ENCODE measurements around the gene MRPL32.

Gene MRPL32

GRCh38 chr7:42964849-42965805 lies 33.0 kb downstream of the MRPL32 start:
- no peak for DNase-seq (ENCODE audit: low spot score)

GRCh38 chr7:42967391-42967790 lies 35.2 kb downstream of the MRPL32 start:
- DNase-seq (ENCODE audit: low spot score): no peak

DNA sequence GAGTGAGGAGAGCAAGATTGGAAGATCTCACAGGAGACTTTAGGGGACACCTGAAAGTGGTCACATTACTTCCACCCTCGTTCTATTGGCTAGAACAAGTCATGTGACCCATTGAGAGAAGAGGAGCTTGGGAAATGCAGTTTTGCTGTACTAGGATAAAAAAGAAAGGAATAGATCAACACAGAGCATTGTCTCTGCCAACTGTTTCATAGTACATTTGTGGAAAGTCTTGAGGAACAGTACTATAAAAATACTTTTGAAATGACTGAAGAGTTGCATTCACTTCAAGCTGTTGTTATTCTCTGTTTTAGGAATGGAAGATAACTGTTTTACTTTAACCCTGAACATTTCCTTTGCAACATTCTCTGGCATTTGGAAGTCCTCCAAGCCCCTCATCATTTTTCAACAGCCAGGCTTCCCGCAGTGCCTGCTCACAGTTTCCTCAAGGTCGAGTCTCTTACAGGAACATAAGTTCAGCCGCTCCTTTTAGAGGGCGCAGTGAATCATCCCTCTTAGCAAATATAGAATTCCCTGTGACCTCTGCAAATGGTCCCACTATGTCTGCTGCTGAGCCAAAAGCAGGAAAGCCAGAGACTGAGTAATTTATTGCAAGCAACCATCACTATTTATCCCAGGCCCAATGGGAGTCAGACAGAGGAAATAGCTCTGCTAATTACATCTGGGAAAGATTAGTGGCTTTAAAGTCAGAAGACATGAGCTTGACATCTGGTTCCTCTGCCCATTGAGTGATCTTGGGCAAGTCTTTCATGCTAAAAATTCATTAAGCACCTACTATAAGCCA lies 40.7 kb downstream of the MRPL32 start:
- peak; percentile 31 for DNase-seq (ENCODE audit: low spot score)

GRCh38 chr7:42976371-42976770 lies 44.2 kb downstream of the MRPL32 start:
- DNase-seq (ENCODE audit: low spot score): no peak

GRCh38 chr7:42978496-42978895 lies 46.3 kb downstream of the MRPL32 start:
- DNase-seq (ENCODE audit: low spot score): no peak

GRCh38 chr7:42980084-42980483 lies 47.9 kb downstream of the MRPL32 start:
- DNase-seq (ENCODE audit: low spot score): no peak

DNA sequence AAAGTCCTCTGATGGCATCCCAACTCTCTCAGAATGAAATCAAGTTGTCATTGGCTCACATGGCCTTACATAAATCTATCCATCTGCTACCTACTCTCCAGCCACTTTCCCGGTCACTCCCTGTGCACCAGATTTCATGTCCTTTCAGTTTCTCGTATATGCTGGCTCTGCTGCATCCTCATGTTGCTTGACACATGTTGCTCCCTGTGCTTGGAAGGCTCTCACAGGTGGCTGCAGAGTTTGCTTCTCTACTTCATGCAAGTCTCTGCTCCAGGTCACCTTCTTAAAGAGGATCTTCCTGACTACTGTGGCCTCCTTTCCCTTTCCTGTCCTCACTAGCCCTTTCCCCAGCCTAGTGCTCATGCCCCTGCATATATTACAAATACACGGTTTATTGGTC lies 48.3 kb downstream of the MRPL32 start:
- DNase-seq (ENCODE audit: low spot score): no peak

GRCh38 chr7:42981601-42982000 lies 49.4 kb downstream of the MRPL32 start:
- DNase-seq (ENCODE audit: low spot score): no peak

DNA sequence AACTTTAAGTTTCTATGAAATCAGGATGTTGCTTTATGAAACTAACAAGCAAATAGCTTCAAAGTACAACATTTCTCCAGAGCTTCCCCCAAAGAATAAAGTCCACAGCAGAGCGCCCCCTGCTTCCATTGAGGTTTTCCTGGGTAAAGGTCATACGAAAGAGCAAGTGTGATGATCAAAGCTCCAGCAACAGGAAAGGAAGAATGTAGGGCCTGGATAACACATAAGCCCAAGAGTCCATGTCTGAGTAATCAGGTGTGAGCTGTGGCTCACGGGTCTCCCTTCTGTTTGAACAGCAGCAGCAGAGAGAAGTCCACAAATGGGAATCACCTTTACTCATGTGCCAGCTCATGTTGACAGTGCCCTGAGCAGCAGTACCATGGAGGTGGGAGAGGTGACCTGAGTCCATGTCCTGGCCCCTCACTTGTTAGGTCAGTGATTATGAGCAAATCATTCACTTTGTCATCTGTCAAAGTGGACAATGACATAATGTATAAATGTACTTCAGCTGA lies 50.5 kb downstream of the MRPL32 start:
- no peak for DNase-seq (ENCODE audit: low spot score)

GRCh38 chr7:42984137-42984536 lies 52.0 kb downstream of the MRPL32 start:
- DNase-seq (ENCODE audit: low spot score): no peak

DNA sequence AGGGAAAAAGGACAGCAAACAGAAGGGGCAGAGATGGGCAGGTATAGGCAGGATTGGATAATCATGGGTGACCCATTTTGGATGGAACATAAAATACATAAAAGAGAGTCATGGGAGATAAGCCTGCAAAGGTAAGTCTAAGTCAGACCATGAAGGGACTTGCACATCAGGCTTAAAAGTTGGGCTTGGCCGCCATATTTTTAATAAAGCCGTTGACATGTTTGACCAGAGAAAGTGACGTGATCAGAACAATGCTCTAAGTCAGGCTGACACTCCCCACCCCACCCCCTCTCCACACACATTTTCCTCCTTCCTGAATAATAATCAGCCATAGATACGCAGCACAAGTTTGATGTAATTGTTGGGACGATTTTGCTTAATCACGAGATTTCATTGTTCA lies 54.0 kb downstream of the MRPL32 start:
- no peak for DNase-seq (ENCODE audit: low spot score)

GRCh38 chr7:42986781-42987248 lies 54.6 kb downstream of the MRPL32 start:
- no peak for DNase-seq (ENCODE audit: low spot score)
